ENCODE results near the gene CAVIN3. TPM values are rescaled to one million over a fixed set of nuclear protein-coding genes. Genes with fewer than 3 reads are reported as not detected.

The CAVIN3 gene
- total and polyA plus RNA-seq, 10 of the 15 experiments (the other 5 are each of a cell fraction or from before 2014, with no cell fraction given): 0.05 to 13.9 (median 4.5) TPM

- no peak for TF ChIP-seq REST (IDR thresholded peaks at IDR 0.05; ENCODE audit: low read depth, low read length)
- no peak for TF ChIP-seq SIX5 (IDR thresholded peaks at IDR 0.05; ENCODE audit: low read depth, low read length, severe bottlenecking)
- TF ChIP-seq STAT1 (conservative IDR thresholded peaks at IDR 0.05): no peak
- TF ChIP-seq GABPA (IDR thresholded peaks at IDR 0.05; ENCODE audit: low read depth): no peak
Observed at GRCh38 chr11:6323291-6323905, 3.1 kb upstream of the CAVIN3 start (continued).

- no peak overlapping the region; the same call in 1 of the 2 replicates for H3K9ac ChIP-seq (ENCODE audit: control insufficient read depth, insufficient read depth, low read length)
- DNase-seq (ENCODE audit: low read depth, low spot score): no peak
- H3K27ac ChIP-seq (ENCODE audit: control insufficient read depth, insufficient read depth): peak overlapping the region; percentile 37; the same call in 1 of the 2 replicates
- ChIA-PET POLR2A (interaction anchor here (0.6 to 1.7 kb wide), 3 partner anchors 12 to 1713 kb away, joined by 3 to 4 read pairs (median 3); no protein-coding TSS in a partner anchor), RAD21 (ENCODE audit: unreplicated experiment) (interaction anchor here (1.0 to 1.6 kb wide), 2 partner anchors 30 to 31 kb away, joined by 4 to 6 read pairs; no protein-coding TSS in a partner anchor), CTCF (interaction anchor here (0.8 to 4.4 kb wide), 8 partner anchors 10 to 298 kb away, joined by 3 to 39 read pairs (median 4); no protein-coding TSS in a partner anchor), SMC1A (ENCODE audit: uncharacterized antibody, unreplicated experiment) (interaction anchor here (0.6 to 1.7 kb wide), 9 partner anchors 11 to 435 kb away, joined by 3 to 5 read pairs (median 3); partner anchors contain the start of gene SMPD1)
- H2AFZ ChIP-seq (ENCODE audit: control insufficient read depth, low read depth, low read length): no peak overlapping the region
- peaks cover 26% of the 10 kb centered on the region for H3K4me1 ChIP-seq (ENCODE audit: control insufficient read depth, insufficient read depth, low read length)
- no peaks in the 10 kb centered on the region; a peak in 1 of 4 replicates for H3K36me3 ChIP-seq (ENCODE audit: control insufficient read depth in 2 of 2, insufficient read depth in 2 of 2, low read length in 1 of 2)
- no peaks in the 10 kb centered on the region for H3K27me3 ChIP-seq (replicated peaks in 1 of 2; ENCODE audit: control insufficient read depth in 2 of 2, insufficient read depth in 2 of 2, low read length in 1 of 2)
- no peak overlapping the region for H3K4me2 ChIP-seq (ENCODE audit: control insufficient read depth, insufficient read depth)
- intact Hi-C loops (cut with micrococcal nuclease; ENCODE audit: unreplicated experiment): no loop called here
- H3K4me3 ChIP-seq: no peak overlapping the region
- no TSS peak for BruUV-seq (replicated peaks)
- H4K20me1 ChIP-seq (ENCODE audit: control insufficient read depth, insufficient read depth): no peaks in the 10 kb centered on the region
- ATAC-seq: peak; percentile 46
- no peaks in the 10 kb centered on the region for H3K9me3 ChIP-seq (replicated peaks; ENCODE audit: control insufficient read depth, insufficient read depth, low read length)
- no peak for FAIRE-seq
- in situ Hi-C loops (cut with MboI): no loop called here
- H3K79me2 ChIP-seq (ENCODE audit: control insufficient read depth, insufficient read depth, low read length): no peaks in the 10 kb centered on the region
- 17% methylated on average over 2 of the region's 2 CpGs for WGBS (ENCODE audit: insufficient coverage, insufficient replicate concordance, low lambda C conversion rate, missing lambda C conversion rate)
- TF ChIP-seq ZBTB40 (IDR thresholded peaks at IDR 0.05; ENCODE audit: borderline replicate concordance) (no peak), NKRF (conservative IDR thresholded peaks at IDR 0.05) (no peak), SIN3A (IDR thresholded peaks at IDR 0.05; ENCODE audit: low read depth, low read length) (no peak)
Observed at GRCh38 chr11:6321961-6322362, 1.7 kb upstream of the CAVIN3 start.
